SK-N-MC (cell line): ENCODE measurements around the gene UNC13A.

Experiments
- EZH2 ChIP-seq: fragments of 200-600 bp; sonication (generic); IDR thresholded peaks from one replicate; pipeline ENCODE4 v1.6.1; 2017; ENCODE audit warnings: antibody characterized with exemption
- FOXP2 ChIP-seq: optimal IDR thresholded peaks from 2 replicates; pipeline ENCODE3; 2011; ENCODE audit warnings: mild to moderate bottlenecking, moderate library complexity; ENCODE audit not compliant: insufficient read depth; ENCODE audit errors: extremely low read length, control extremely low read depth
- POLR2AphosphoS5 ChIP-seq: IDR thresholded peaks from 2 replicates; pipeline ENCODE4 v1.6.1; 2012; ENCODE audit warnings: mild to moderate bottlenecking, low read depth, low read length, borderline replicate concordance

GRCh38 chr19:17720440-17720839 is 32.3 kb upstream of the UNC13A start:
- no peak for TF ChIP-seq POLR2AphosphoS5
- no peak for TF ChIP-seq EZH2
- TF ChIP-seq FOXP2 = no peak
